T47D (cell line): Measurements from ENCODE around the gene HACD3.

Experiments
- DNase-seq, 2 experiments: peaks; one replicate each; pipeline versions ENCODE4 v3.0.0 to v3.0.0-alpha.2; 2011 to 2012; ENCODE audit warnings: low read depth in 1 of 2, low spot score in 1 of 2
- JUND ChIP-seq: IDR thresholded peaks from 2 replicates; pipeline ENCODE4 v1.6.1; 2012; ENCODE audit warnings: low read depth
- in situ Hi-C: cut with HindIII; loops from 2 replicates; pipeline ENCODE4 v1.10.0; 2016; ENCODE audit warnings: low sequenced_read_pairs, low pct_unique_long_range_greater_than_20kb

The HACD3 gene

GRCh38 chr15:65618560-65619109 is 88.4 kb downstream of the HACD3 start:
- no peak for TF ChIP-seq JUND
- DNase-seq: no peak
- in situ Hi-C loops: no loop called here

GRCh38 chr15:65619626-65620290 is 89.5 kb downstream of the HACD3 start:
- in situ Hi-C loops: no loop called here
- no peak for DNase-seq

GRCh38 chr15:65620833-65621232 is 90.6 kb downstream of the HACD3 start:
- DNase-seq: no peak
- TF ChIP-seq JUND: no peak
- in situ Hi-C loops: no loop called here

More at GRCh38 chr15:65619626-65620290, 89.5 kb downstream of the HACD3 start:
- TF ChIP-seq JUND: no peak

GRCh38 chr15:65621638-65622037 is 91.4 kb downstream of the HACD3 start, which contains the start of gene SLC24A1:
TSS of gene SLC24A1 (plus strand) at chr15:65621938. CDS start at chr15:65624081, 2,143 bp downstream.
- DNase-seq: no peak
- TF ChIP-seq JUND: no peak
- in situ Hi-C loops: no loop called here

GRCh38 chr15:65623103-65623502 is 92.8 kb downstream of the HACD3 start:
- no peak for DNase-seq
- TF ChIP-seq JUND: no peak
- in situ Hi-C loops: no loop called here

GRCh38 chr15:65626856-65627255 is 96.6 kb downstream of the HACD3 start:
- no peak for TF ChIP-seq JUND
- in situ Hi-C loops: no loop called here
- no peak for DNase-seq
